ENCODE results near the gene PRXL2B. TPM values are rescaled to one million over a fixed set of nuclear protein-coding genes. Genes with fewer than 3 reads are reported as not detected.

PRXL2B gene
- total and polyA plus RNA-seq, 10 of the 15 experiments (the other 5 are each of a cell fraction or from before 2014, with no cell fraction given), result 0.44 to 5.6 (median 4.0) TPM

- CTCF ChIA-PET, result no interaction called here
- FAIRE-seq, result no peak
- BruUV-seq (replicated peaks), result no TSS peak
Observed at GRCh38 chr1:2628933-2629626, 42.5 kb downstream of the PRXL2B start.

GRCh38 chr1:2629627-2630497 is 43.3 kb downstream of the PRXL2B start:
- WGBS (ENCODE audit: insufficient coverage, insufficient replicate concordance, low lambda C conversion rate, missing lambda C conversion rate), result 53% methylated on average over 23 of the region's 23 CpGs
- Histone ChIP-seq H3K9ac (ENCODE audit: control insufficient read depth, insufficient read depth, low read length) (no peak overlapping the region), H4K20me1 (ENCODE audit: control insufficient read depth, insufficient read depth) (no peaks in the 10 kb centered on the region), H3K4me2 (ENCODE audit: control insufficient read depth, insufficient read depth) (no peak overlapping the region), H3K27ac (ENCODE audit: control insufficient read depth, insufficient read depth) (no peak overlapping the region), H3K4me3 (no peak overlapping the region), H2AFZ (ENCODE audit: control insufficient read depth, low read depth, low read length) (no peak overlapping the region), H3K27me3 (replicated peaks in 1 of 2; ENCODE audit: control insufficient read depth in 2 of 2, insufficient read depth in 2 of 2, low read length in 1 of 2) (peaks cover 0 to 2% of the 10 kb centered on the region in 2 experiments; a peak in 2 of 4 replicates), H3K4me1 (ENCODE audit: control insufficient read depth, insufficient read depth, low read length) (no peaks in the 10 kb centered on the region), H3K36me3 (ENCODE audit: control insufficient read depth in 2 of 2, insufficient read depth in 2 of 2, low read length in 1 of 2) (no peaks in the 10 kb centered on the region), H3K79me2 (ENCODE audit: control insufficient read depth, insufficient read depth, low read length) (no peaks in the 10 kb centered on the region), H3K9me3 (replicated peaks; ENCODE audit: control insufficient read depth, insufficient read depth, low read length) (no peaks in the 10 kb centered on the region; the same call in 2 of the 3 replicates)
- DNase-seq (ENCODE audit: low read depth, low spot score), result no peak
- intact Hi-C loops (cut with micrococcal nuclease; ENCODE audit: unreplicated experiment) (no loop called here), in situ Hi-C loops (cut with MboI) (no loop called here)
- ChIA-PET RAD21 (ENCODE audit: unreplicated experiment) (no interaction called here), CTCF (no interaction called here), POLR2A (no interaction called here), SMC1A (ENCODE audit: uncharacterized antibody, unreplicated experiment) (no interaction called here)
- no peak for TF ChIP-seq STAT3 (IDR thresholded peaks at IDR 0.05; ENCODE audit: low read depth, low read length)
- peak; percentile 6 for TF ChIP-seq BCL3 (IDR thresholded peaks at IDR 0.05; ENCODE audit: borderline replicate concordance, insufficient read depth, low read depth, low read length, poor library complexity, severe bottlenecking)
- FAIRE-seq, result no peak
- no TSS peak for BruUV-seq (replicated peaks)
- ATAC-seq, result no peak

More at GRCh38 chr1:2628933-2629626, 42.5 kb downstream of the PRXL2B start:
- TF ChIP-seq KLF5 (IDR thresholded peaks at IDR 0.05; ENCODE audit: partially characterized antibody), result no peak
- peak; percentile 20 for TF ChIP-seq SUZ12 (IDR thresholded peaks at IDR 0.05; ENCODE audit: unreplicated experiment)
- RAD21 ChIA-PET (ENCODE audit: unreplicated experiment), result no interaction called here
- Histone ChIP-seq H3K79me2 (ENCODE audit: control insufficient read depth, insufficient read depth, low read length) (no peaks in the 10 kb centered on the region), H3K4me2 (ENCODE audit: control insufficient read depth, insufficient read depth) (no peak overlapping the region), H3K27ac (ENCODE audit: control insufficient read depth, insufficient read depth) (no peak overlapping the region), H2AFZ (ENCODE audit: control insufficient read depth, low read depth, low read length) (no peak overlapping the region), H4K20me1 (ENCODE audit: control insufficient read depth, insufficient read depth) (no peaks in the 10 kb centered on the region), H3K9me3 (replicated peaks; ENCODE audit: control insufficient read depth, insufficient read depth, low read length) (no peaks in the 10 kb centered on the region; the same call in 2 of the 3 replicates), H3K27me3 (replicated peaks in 1 of 2; ENCODE audit: control insufficient read depth in 2 of 2, insufficient read depth in 2 of 2, low read length in 1 of 2) (peaks cover 0 to 3% of the 10 kb centered on the region in 2 experiments; a peak in 3 of 4 replicates), H3K36me3 (ENCODE audit: control insufficient read depth in 2 of 2, insufficient read depth in 2 of 2, low read length in 1 of 2) (no peaks in the 10 kb centered on the region), H3K4me3 (no peak overlapping the region), H3K4me1 (ENCODE audit: control insufficient read depth, insufficient read depth, low read length) (no peaks in the 10 kb centered on the region), H3K9ac (ENCODE audit: control insufficient read depth, insufficient read depth, low read length) (no peak overlapping the region)
- ATAC-seq (no peak), DNase-seq (ENCODE audit: low read depth, low spot score) (no peak)
- in situ Hi-C loops (cut with MboI), result no loop called here
- intact Hi-C loops (cut with micrococcal nuclease; ENCODE audit: unreplicated experiment), result no loop called here
- WGBS (ENCODE audit: insufficient coverage, insufficient replicate concordance, low lambda C conversion rate, missing lambda C conversion rate), result 17% methylated on average over 16 of the region's 64 CpGs
- SMC1A ChIA-PET (ENCODE audit: uncharacterized antibody, unreplicated experiment), result no interaction called here
- POLR2A ChIA-PET, result no interaction called here

Data from GM12878 (cell line).